HepG2 (cell line): ENCODE data around the gene DHX36. TPM values are rescaled to one million over a fixed set of nuclear protein-coding genes. Genes with fewer than 3 reads are reported as not detected.
A peak's percentile ranks its signal among the peaks of the same experiment; 100 is the strongest.

Experiments used
- BCL6 ChIP-seq: IDR thresholded peaks from 2 replicates; pipeline ENCODE4 v1.6.1; 2016; ENCODE audit warnings: missing genetic modification reagents, missing compliant biosample characterization
- CREM ChIP-seq, 2 experiments: sonication (generic) in 1 of 2; formaldehyde crosslinking in 1 of 2; IDR thresholded peaks; 2 replicates each; pipeline versions ENCODE4 v1.4.0 to v1.6.1; 2016 to 2020; ENCODE audit warnings: antibody characterized with exemption in 1 of 2, mild to moderate bottlenecking in 1 of 2, missing genetic modification reagents in 1 of 2
- ELF3 ChIP-seq: IDR thresholded peaks from 2 replicates; pipeline ENCODE4 v1.6.1; 2016; ENCODE audit warnings: missing genetic modification reagents, missing compliant biosample characterization
- EP300 ChIP-seq, 3 experiments: sonication (generic) in 1 of 3; formaldehyde crosslinking in 1 of 3; IDR thresholded peaks; 2 replicates each; pipeline versions ENCODE4 v1.5.1 to v1.6.1; 2011 to 2020; ENCODE audit warnings: low read depth in 2 of 3, low read length in 2 of 3, borderline replicate concordance in 1 of 3, improper control_type of control experiment in 1 of 3, mild to moderate bottlenecking in 1 of 3, missing genetic modification reagents in 1 of 3, moderate library complexity in 1 of 3
- FOXA1 ChIP-seq, 2 experiments: fragments of 450-650 bp in 1 of 2; sonication (generic) in 1 of 2; formaldehyde crosslinking in 1 of 2; IDR thresholded peaks; 2 replicates each; pipeline versions ENCODE4 v1.4.0 to v1.6.1; 2016 to 2020; ENCODE audit warnings: missing genetic modification reagents in 1 of 2
- FOXJ3 ChIP-seq: sonication (generic); formaldehyde crosslinking; IDR thresholded peaks from 2 replicates; pipeline ENCODE4 v1.4.0; 2020; ENCODE audit warnings: missing genetic modification reagents, mild to moderate bottlenecking, borderline replicate concordance
- HNF4G ChIP-seq, 2 experiments: sonication (generic) in 1 of 2; formaldehyde crosslinking in 1 of 2; IDR thresholded peaks; 2 replicates each; pipeline versions ENCODE4 v1.4.0 to v1.6.1; 2011 to 2020; ENCODE audit warnings: borderline replicate concordance in 2 of 2, low read depth in 2 of 2, mild to moderate bottlenecking in 2 of 2, low read length in 1 of 2, missing genetic modification reagents in 1 of 2, moderate library complexity in 1 of 2
- MIER2 ChIP-seq: IDR thresholded peaks from 2 replicates; pipeline ENCODE4 v1.6.1; 2016; ENCODE audit warnings: missing biosample characterization, missing genetic modification reagents
- PPARG ChIP-seq: conservative IDR thresholded peaks from 2 replicates; pipeline ENCODE4 v1.6.1; 2016; ENCODE audit warnings: missing biosample characterization, missing genetic modification reagents
- RORA ChIP-seq: sonication (generic); formaldehyde crosslinking; IDR thresholded peaks from 2 replicates; pipeline ENCODE4 v1.5.0; 2020; ENCODE audit warnings: mild to moderate bottlenecking, missing genetic modification reagents, moderate library complexity
- SOX6 ChIP-seq, 2 experiments: fragments of 450-650 bp in 1 of 2; sonication (generic) in 1 of 2; formaldehyde crosslinking in 1 of 2; IDR thresholded peaks; 2 replicates each; pipeline versions ENCODE4 v1.4.0 to v1.6.1; 2017 to 2020; ENCODE audit warnings: antibody characterized with exemption in 1 of 2, mild to moderate bottlenecking in 1 of 2, missing genetic modification reagents in 1 of 2
- ZMYM4 ChIP-seq: sonication (generic); formaldehyde crosslinking; IDR thresholded peaks from 2 replicates; pipeline ENCODE4 v1.8.1; 2023; ENCODE audit warnings: mild to moderate bottlenecking, missing genetic modification reagents
- polyA plus RNA-seq, 8 experiments: library from polyadenylated mRNA; depleted of rRNA in 3 of 8; stranded (reverse) in 7 of 8; unstranded in 1 of 8; fragments of >200 nt; fragmentation: Illumina TruSeq in 4 of 8; extraction: Trizol in 4 of 8; gene quantifications; 2 replicates each; pipeline versions ENCODE4 v1.2.1 to v1.2.3, GENCODE V29; 2011 to 2016; ENCODE audit warnings: low read depth in 4 of 8, missing spikeins in 1 of 8, mixed read lengths in 1 of 8; ENCODE audit not compliant: insufficient read depth in 1 of 8
- total RNA-seq, 5 experiments: library from RNA; depleted of rRNA; stranded (reverse); fragments of >200 nt; fragmentation: Illumina TruSeq; extraction: Trizol; gene quantifications; 2 replicates each; pipeline ENCODE4 v1.2.3, GENCODE V29; 2016; ENCODE audit warnings: low read depth in 1 of 5
- TF ChIP-seq, protein P1 (sequence below): sonication (generic); formaldehyde crosslinking; IDR thresholded peaks from 2 replicates; pipeline ENCODE4 v1.5.0; 2020; ENCODE audit warnings: missing genetic modification reagents
- TF ChIP-seq, protein P2 (sequence below): IDR thresholded peaks from 2 replicates; pipeline ENCODE4 v1.6.1; 2018; ENCODE audit warnings: missing genetic modification reagents
- TF ChIP-seq, protein P3 (sequence below), 2 experiments: IDR thresholded peaks; 2 replicates each; pipeline ENCODE4 v1.6.1; 2011 to 2012; ENCODE audit warnings: low read length in 2 of 2, borderline replicate concordance in 1 of 2, low read depth in 1 of 2, mild to moderate bottlenecking in 1 of 2, moderate library complexity in 1 of 2
- TF ChIP-seq, protein P4 (sequence below): sonication (generic); formaldehyde crosslinking; IDR thresholded peaks from 2 replicates; pipeline ENCODE4 v1.5.1; 2020; ENCODE audit warnings: mild to moderate bottlenecking, missing genetic modification reagents, moderate library complexity

DHX36 gene
- total and polyA plus RNA-seq, 2 of the 13 experiments (the other 11 are each of a cell fraction or from before 2014, with no cell fraction given) = 30.3 to 44.2 TPM

DNA sequence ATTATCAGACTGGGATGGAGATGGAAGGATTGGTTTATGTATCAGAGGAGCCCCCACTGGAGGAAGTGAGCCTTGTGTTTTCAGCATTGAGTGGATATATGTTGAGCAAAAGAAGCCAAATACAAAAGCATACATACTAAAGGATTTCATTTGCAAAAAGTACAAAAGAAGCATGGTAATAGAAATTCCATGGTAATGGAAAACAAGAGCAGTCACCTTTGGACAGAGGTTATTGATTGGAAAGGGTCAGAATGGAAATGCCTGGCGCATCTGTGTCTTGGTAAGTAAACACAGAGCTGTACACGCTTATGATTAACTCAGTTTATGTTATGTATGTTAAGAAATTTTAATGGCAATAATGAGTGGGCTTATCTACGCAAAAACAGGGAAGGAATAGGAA lies 72.7 kb downstream of the DHX36 start (continued):
- TF ChIP-seq SOX6 (IDR thresholded peaks at IDR 0.05) = no peak
- TF ChIP-seq SOX6 (CRISPR knock-in tag; IDR thresholded peaks at IDR 0.05) = peak; percentile 97
- TF ChIP-seq CREM (IDR thresholded peaks at IDR 0.05) = peak; percentile 66; the same call in 1 of the 2 replicates
- no peak for TF ChIP-seq CREM (CRISPR knock-in tag; IDR thresholded peaks at IDR 0.05)
- TF ChIP-seq BCL6 = peak; percentile 63
- TF ChIP-seq, protein P1, sequence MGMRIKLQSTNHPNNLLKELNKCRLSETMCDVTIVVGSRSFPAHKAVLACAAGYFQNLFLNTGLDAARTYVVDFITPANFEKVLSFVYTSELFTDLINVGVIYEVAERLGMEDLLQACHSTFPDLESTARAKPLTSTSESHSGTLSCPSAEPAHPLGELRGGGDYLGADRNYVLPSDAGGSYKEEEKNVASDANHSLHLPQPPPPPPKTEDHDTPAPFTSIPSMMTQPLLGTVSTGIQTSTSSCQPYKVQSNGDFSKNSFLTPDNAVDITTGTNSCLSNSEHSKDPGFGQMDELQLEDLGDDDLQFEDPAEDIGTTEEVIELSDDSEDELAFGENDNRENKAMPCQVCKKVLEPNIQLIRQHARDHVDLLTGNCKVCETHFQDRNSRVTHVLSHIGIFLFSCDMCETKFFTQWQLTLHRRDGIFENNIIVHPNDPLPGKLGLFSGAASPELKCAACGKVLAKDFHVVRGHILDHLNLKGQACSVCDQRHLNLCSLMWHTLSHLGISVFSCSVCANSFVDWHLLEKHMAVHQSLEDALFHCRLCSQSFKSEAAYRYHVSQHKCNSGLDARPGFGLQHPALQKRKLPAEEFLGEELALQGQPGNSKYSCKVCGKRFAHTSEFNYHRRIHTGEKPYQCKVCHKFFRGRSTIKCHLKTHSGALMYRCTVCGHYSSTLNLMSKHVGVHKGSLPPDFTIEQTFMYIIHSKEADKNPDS (CRISPR knock-in tag) = 0 out of 2 replicates have a peak, but pooled peaks have one; percentile 28
- peak; percentile 60 for TF ChIP-seq ELF3 (CRISPR knock-in tag)
- TF ChIP-seq, protein P2, sequence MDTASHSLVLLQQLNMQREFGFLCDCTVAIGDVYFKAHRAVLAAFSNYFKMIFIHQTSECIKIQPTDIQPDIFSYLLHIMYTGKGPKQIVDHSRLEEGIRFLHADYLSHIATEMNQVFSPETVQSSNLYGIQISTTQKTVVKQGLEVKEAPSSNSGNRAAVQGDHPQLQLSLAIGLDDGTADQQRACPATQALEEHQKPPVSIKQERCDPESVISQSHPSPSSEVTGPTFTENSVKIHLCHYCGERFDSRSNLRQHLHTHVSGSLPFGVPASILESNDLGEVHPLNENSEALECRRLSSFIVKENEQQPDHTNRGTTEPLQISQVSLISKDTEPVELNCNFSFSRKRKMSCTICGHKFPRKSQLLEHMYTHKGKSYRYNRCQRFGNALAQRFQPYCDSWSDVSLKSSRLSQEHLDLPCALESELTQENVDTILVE (CRISPR knock-in tag) = no peak
- TF ChIP-seq FOXJ3 (CRISPR knock-in tag) = peak; percentile 62; the same call in 1 of the 2 replicates
- peak in 1 of 2 experiments; percentile 79; a peak in 2 of 4 replicates for TF ChIP-seq EP300 (IDR thresholded peaks at IDR 0.05; ENCODE audit: low read depth in 2 of 2, low read length in 2 of 2)
- TF ChIP-seq EP300 (CRISPR knock-in tag; IDR thresholded peaks at IDR 0.05; ENCODE audit: borderline replicate concordance) = no peak
- TF ChIP-seq ZMYM4 (CRISPR knock-in tag) = peak; percentile 72
- TF ChIP-seq PPARG = 0 out of 2 replicates have a peak, but pooled peaks have one; percentile 41
- peak; percentile 93 for TF ChIP-seq HNF4G (IDR thresholded peaks at IDR 0.05; ENCODE audit: borderline replicate concordance, low read depth, low read length)
- TF ChIP-seq HNF4G (CRISPR knock-in tag; IDR thresholded peaks at IDR 0.05; ENCODE audit: borderline replicate concordance, low read depth) = peak; percentile 91
- TF ChIP-seq, protein P3, sequence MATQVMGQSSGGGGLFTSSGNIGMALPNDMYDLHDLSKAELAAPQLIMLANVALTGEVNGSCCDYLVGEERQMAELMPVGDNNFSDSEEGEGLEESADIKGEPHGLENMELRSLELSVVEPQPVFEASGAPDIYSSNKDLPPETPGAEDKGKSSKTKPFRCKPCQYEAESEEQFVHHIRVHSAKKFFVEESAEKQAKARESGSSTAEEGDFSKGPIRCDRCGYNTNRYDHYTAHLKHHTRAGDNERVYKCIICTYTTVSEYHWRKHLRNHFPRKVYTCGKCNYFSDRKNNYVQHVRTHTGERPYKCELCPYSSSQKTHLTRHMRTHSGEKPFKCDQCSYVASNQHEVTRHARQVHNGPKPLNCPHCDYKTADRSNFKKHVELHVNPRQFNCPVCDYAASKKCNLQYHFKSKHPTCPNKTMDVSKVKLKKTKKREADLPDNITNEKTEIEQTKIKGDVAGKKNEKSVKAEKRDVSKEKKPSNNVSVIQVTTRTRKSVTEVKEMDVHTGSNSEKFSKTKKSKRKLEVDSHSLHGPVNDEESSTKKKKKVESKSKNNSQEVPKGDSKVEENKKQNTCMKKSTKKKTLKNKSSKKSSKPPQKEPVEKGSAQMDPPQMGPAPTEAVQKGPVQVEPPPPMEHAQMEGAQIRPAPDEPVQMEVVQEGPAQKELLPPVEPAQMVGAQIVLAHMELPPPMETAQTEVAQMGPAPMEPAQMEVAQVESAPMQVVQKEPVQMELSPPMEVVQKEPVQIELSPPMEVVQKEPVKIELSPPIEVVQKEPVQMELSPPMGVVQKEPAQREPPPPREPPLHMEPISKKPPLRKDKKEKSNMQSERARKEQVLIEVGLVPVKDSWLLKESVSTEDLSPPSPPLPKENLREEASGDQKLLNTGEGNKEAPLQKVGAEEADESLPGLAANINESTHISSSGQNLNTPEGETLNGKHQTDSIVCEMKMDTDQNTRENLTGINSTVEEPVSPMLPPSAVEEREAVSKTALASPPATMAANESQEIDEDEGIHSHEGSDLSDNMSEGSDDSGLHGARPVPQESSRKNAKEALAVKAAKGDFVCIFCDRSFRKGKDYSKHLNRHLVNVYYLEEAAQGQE (IDR thresholded peaks at IDR 0.05; ENCODE audit: borderline replicate concordance in 1 of 2, low read depth in 1 of 2, low read length in 2 of 2) = peak in 1 of 2 experiments; percentile 66; a peak in 1 of 4 replicates
- TF ChIP-seq RORA (CRISPR knock-in tag) = no peak
- TF ChIP-seq MIER2 (CRISPR knock-in tag) = no peak
- peak; percentile 69; the same call in 1 of the 2 replicates for TF ChIP-seq FOXA1 (IDR thresholded peaks at IDR 0.05)
- peak; percentile 57 for TF ChIP-seq FOXA1 (CRISPR knock-in tag; IDR thresholded peaks at IDR 0.05)
- TF ChIP-seq, protein P4, sequence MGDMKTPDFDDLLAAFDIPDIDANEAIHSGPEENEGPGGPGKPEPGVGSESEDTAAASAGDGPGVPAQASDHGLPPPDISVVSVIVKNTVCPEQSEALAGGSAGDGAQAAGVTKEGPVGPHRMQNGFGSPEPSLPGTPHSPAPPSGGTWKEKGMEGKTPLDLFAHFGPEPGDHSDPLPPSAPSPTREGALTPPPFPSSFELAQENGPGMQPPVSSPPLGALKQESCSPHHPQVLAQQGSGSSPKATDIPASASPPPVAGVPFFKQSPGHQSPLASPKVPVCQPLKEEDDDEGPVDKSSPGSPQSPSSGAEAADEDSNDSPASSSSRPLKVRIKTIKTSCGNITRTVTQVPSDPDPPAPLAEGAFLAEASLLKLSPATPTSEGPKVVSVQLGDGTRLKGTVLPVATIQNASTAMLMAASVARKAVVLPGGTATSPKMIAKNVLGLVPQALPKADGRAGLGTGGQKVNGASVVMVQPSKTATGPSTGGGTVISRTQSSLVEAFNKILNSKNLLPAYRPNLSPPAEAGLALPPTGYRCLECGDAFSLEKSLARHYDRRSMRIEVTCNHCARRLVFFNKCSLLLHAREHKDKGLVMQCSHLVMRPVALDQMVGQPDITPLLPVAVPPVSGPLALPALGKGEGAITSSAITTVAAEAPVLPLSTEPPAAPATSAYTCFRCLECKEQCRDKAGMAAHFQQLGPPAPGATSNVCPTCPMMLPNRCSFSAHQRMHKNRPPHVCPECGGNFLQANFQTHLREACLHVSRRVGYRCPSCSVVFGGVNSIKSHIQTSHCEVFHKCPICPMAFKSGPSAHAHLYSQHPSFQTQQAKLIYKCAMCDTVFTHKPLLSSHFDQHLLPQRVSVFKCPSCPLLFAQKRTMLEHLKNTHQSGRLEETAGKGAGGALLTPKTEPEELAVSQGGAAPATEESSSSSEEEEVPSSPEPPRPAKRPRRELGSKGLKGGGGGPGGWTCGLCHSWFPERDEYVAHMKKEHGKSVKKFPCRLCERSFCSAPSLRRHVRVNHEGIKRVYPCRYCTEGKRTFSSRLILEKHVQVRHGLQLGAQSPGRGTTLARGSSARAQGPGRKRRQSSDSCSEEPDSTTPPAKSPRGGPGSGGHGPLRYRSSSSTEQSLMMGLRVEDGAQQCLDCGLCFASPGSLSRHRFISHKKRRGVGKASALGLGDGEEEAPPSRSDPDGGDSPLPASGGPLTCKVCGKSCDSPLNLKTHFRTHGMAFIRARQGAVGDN (CRISPR knock-in tag) = no peak
